MM.1S (cell line): ENCODE data around the gene CDPF1.

Experiments
- DNase-seq: peaks from one replicate; pipeline ENCODE4 v3.0.0-alpha.2; 2015
- H2AFZ ChIP-seq: fragments of 300-600 bp; sonication (generic); 2 replicates; pipeline ENCODE4 v1.6.0; 2016; ENCODE audit warnings: antibody characterized with exemption, low read length
- H3F3A ChIP-seq: fragments of 300-600 bp; sonication (generic); 2 replicates; pipeline ENCODE4 v1.6.1; 2016; ENCODE audit warnings: mild to moderate bottlenecking, antibody characterized with exemption, low read length, moderate library complexity, mixed read lengths; ENCODE audit not compliant: insufficient read depth
- H3K27ac ChIP-seq: fragments of 300-600 bp; sonication (generic); 2 replicates; pipeline ENCODE4 v1.5.1; 2016; ENCODE audit warnings: mild to moderate bottlenecking, low read length
- H3K27me3 ChIP-seq: fragments of 300-600 bp; sonication (generic); replicated peaks from 2 replicates; pipeline ENCODE4 v1.6.0; 2016; ENCODE audit warnings: low read length; ENCODE audit not compliant: insufficient read depth
- H3K36me3 ChIP-seq: fragments of 300-600 bp; sonication (generic); replicated peaks from 2 replicates; pipeline ENCODE4 v1.6.1; 2016; ENCODE audit warnings: mild to moderate bottlenecking, low read length, mixed read lengths; ENCODE audit not compliant: insufficient read depth
- H3K4me1 ChIP-seq: fragments of 300-600 bp; sonication (generic); 2 replicates; pipeline ENCODE4 v1.6.1; 2016; ENCODE audit warnings: low read length, mixed read lengths
- H3K4me2 ChIP-seq: fragments of 300-600 bp; sonication (generic); 2 replicates; pipeline ENCODE4 v1.6.0; 2016; ENCODE audit warnings: low read depth, low read length
- H3K4me3 ChIP-seq: fragments of 300-600 bp; sonication (generic); 2 replicates; pipeline ENCODE4 v1.5.1; 2016; ENCODE audit warnings: low read length, mixed read lengths
- H3K79me2 ChIP-seq: fragments of 300-600 bp; sonication (generic); 2 replicates; pipeline ENCODE4 v1.6.1; 2016; ENCODE audit warnings: mixed run types, low read length, mixed read lengths
- H3K9ac ChIP-seq: fragments of 300-600 bp; sonication (generic); 2 replicates; pipeline ENCODE4 v1.6.1; 2016; ENCODE audit warnings: low read length, mixed read lengths
- H3K9me2 ChIP-seq: fragments of 300-600 bp; sonication (generic); replicated peaks from 2 replicates; pipeline ENCODE4 v1.6.1; 2016; ENCODE audit warnings: mild to moderate bottlenecking, low read length, mixed read lengths; ENCODE audit not compliant: insufficient read depth
- H3K9me3 ChIP-seq: fragments of 300-600 bp; sonication (generic); replicated peaks from 2 replicates; pipeline ENCODE4 v1.6.1; 2016; ENCODE audit warnings: mild to moderate bottlenecking, low read length, mixed read lengths; ENCODE audit not compliant: insufficient read depth
- H4K20me1 ChIP-seq: fragments of 300-600 bp; sonication (generic); 2 replicates; pipeline ENCODE4 v1.6.1; 2016; ENCODE audit warnings: mild to moderate bottlenecking, low read length, moderate library complexity, mixed read lengths; ENCODE audit not compliant: insufficient read depth
- CTCF ChIP-seq: fragments of 300-600 bp; sonication (generic); IDR thresholded peaks from 2 replicates; pipeline ENCODE4 v1.5.1; 2016; ENCODE audit warnings: antibody characterized with exemption, low read length, mixed read lengths
- EZH2 ChIP-seq: fragments of 300-600 bp; sonication (generic); optimal IDR thresholded peaks from 2 replicates; pipeline ENCODE3; 2017; ENCODE audit warnings: low read depth, mild to moderate bottlenecking, antibody characterized with exemption, low read length, mixed read lengths
- EZH2phosphoT487 ChIP-seq: fragments of 300-600 bp; sonication (generic); IDR thresholded peaks from 2 replicates; pipeline ENCODE4 v1.6.1; 2018; ENCODE audit warnings: antibody characterized with exemption, low read length

The CDPF1 gene

GRCh38 chr22:46288846-46289243, 38.8 kb upstream of the CDPF1 start:
- peak overlapping the region; percentile 75 for H3K4me3 ChIP-seq

GRCh38 chr22:46287873-46288751, 38.0 kb upstream of the CDPF1 start:
- Histone ChIP-seq H3K4me3 (peak overlapping the region; percentile 75), H3K36me3 (no peaks in the 10 kb centered on the region; the same call in 1 of the 2 replicates), H2AFZ (peak overlapping the region; percentile 82), H3K4me1 (peaks cover 26% of the 10 kb centered on the region), H3F3A (peaks cover 8% of the 10 kb centered on the region; the same call in 1 of the 2 replicates), H3K9me2 (no peaks in the 10 kb centered on the region), H3K9ac (peak overlapping the region; percentile 90), H4K20me1 (no peaks in the 10 kb centered on the region), H3K27me3 (no peaks in the 10 kb centered on the region), H3K4me2 (peak overlapping the region; percentile 95), H3K9me3 (no peaks in the 10 kb centered on the region), H3K27ac (peak overlapping the region; percentile 38; the same call in 1 of the 2 replicates), H3K79me2 (peaks cover 19% of the 10 kb centered on the region)
- TF ChIP-seq CTCF, result no peak
- no peak for TF ChIP-seq EZH2
- TF ChIP-seq EZH2phosphoT487, result no peak
- peak; percentile 64 for DNase-seq

More at GRCh38 chr22:46288846-46289243, 38.8 kb upstream of the CDPF1 start:
- Histone ChIP-seq H3K4me1 (peaks cover 34% of the 10 kb centered on the region), H3K4me2 (peak overlapping the region; percentile 95), H3K36me3 (no peaks in the 10 kb centered on the region; the same call in 1 of the 2 replicates), H3F3A (peaks cover 15% of the 10 kb centered on the region), H3K27ac (peak overlapping the region; percentile 38; the same call in 1 of the 2 replicates), H3K9me2 (no peaks in the 10 kb centered on the region), H4K20me1 (no peaks in the 10 kb centered on the region), H2AFZ (peak overlapping the region; percentile 82), H3K27me3 (no peaks in the 10 kb centered on the region), H3K9ac (peak overlapping the region; percentile 90; the same call in 1 of the 2 replicates), H3K79me2 (peaks cover 19% of the 10 kb centered on the region), H3K9me3 (no peaks in the 10 kb centered on the region)
- no peak for DNase-seq
- TF ChIP-seq CTCF (no peak), EZH2phosphoT487 (no peak), EZH2 (no peak)

GRCh38 chr22:46286941-46287872, 37.1 kb upstream of the CDPF1 start:
- Histone ChIP-seq H3F3A (peaks cover 4% of the 10 kb centered on the region; the same call in 1 of the 2 replicates), H3K4me3 (peak overlapping the region; percentile 75), H4K20me1 (no peaks in the 10 kb centered on the region), H3K9me2 (no peaks in the 10 kb centered on the region), H3K9ac (peak overlapping the region; percentile 90), H3K79me2 (peaks cover 19% of the 10 kb centered on the region), H3K36me3 (no peaks in the 10 kb centered on the region; the same call in 1 of the 2 replicates), H3K4me2 (peak overlapping the region; percentile 95), H3K27me3 (no peaks in the 10 kb centered on the region), H3K4me1 (peaks cover 17% of the 10 kb centered on the region), H2AFZ (0 out of 2 replicates have a peak overlapping the region, but pooled peaks have one; percentile 82), H3K9me3 (no peaks in the 10 kb centered on the region), H3K27ac (peak overlapping the region; percentile 38; the same call in 1 of the 2 replicates)
- no peak for TF ChIP-seq EZH2
- TF ChIP-seq CTCF, result no peak
- TF ChIP-seq EZH2phosphoT487, result no peak
- DNase-seq, result no peak
